Activated T-cell treated with anti-CD3 and anti-CD28 coated beads, Interleukin-2, amount 50 U/mL, for 1 hour (primary cell): ENCODE data around the gene CHMP2A.
"Not testable (repeated sequence)": the region's sequence is repeated elsewhere in the genome, so short reads cannot be mapped to it uniquely, and the experiment has no call there.

ENCODE experiments used
- DNase-seq: peaks from one replicate; pipeline ENCODE4 v3.0.0-alpha.2; 2020

Gene CHMP2A

DNA sequence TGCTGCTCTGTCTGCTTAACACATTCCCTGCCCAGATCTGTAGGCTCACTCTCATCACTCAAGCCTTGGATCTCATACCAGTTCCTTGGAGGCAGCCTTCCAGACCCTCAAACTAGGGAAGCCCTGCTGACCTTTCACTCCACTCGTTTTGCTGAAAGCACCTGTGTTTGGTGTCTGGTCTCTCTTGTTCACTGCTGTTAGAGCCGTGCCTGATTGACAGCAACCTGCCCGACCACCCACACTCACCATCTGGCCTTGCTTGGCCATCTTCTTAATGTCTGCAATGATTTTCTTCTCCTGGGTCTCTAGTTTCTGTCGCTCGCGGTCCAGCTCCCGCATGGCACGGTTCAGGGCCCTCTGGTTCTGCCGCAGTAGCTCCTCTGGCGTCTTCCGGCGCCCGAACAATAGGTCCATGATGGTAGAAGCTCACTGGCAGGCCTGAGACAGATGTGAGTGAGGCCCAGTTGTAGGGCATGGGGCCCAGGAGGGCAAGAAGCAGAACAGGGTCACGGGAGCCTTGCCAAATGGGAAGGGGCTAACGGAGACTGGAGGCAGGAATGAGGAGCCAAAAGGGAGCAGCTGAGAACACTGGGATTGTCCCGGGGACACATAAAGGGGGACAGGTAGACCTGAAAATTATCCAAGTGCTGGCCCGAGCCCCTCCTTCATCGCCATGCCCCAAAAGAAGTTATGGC is 959 bp downstream of the CHMP2A start:
- no peak for DNase-seq

- no peak for DNase-seq
These were observed 2.2 kb downstream of the CHMP2A start for GRCh38 chr19:58552655-58553054.

- no peak for DNase-seq
These were observed 3.1 kb downstream of the CHMP2A start for GRCh38 chr19:58551577-58552471.

DNA sequence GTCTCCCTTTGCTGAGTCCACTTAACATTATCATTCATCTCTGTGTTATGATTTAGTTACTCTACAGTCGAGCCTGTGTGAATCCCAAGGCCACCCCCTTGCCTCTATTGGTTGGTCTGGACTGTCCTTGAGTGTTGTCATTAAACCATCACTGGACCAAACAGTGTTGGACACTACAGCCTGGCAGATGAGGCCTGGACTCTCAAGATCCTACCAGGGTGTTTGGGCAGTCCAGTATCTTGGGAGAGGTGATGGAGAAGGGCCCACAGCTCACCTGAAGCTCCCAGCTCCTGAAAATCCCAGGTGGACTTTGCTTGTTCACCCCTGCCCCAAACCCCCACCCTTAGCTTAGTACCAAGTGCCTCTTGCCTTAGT is 3.8 kb downstream of the CHMP2A start:
- DNase-seq: no peak

- DNase-seq: no peak
These were observed 4.4 kb downstream of the CHMP2A start for GRCh38 chr19:58550362-58551122.

- DNase-seq: no peak
These were observed 5.1 kb downstream of the CHMP2A start for GRCh38 chr19:58549664-58550361.

DNA sequence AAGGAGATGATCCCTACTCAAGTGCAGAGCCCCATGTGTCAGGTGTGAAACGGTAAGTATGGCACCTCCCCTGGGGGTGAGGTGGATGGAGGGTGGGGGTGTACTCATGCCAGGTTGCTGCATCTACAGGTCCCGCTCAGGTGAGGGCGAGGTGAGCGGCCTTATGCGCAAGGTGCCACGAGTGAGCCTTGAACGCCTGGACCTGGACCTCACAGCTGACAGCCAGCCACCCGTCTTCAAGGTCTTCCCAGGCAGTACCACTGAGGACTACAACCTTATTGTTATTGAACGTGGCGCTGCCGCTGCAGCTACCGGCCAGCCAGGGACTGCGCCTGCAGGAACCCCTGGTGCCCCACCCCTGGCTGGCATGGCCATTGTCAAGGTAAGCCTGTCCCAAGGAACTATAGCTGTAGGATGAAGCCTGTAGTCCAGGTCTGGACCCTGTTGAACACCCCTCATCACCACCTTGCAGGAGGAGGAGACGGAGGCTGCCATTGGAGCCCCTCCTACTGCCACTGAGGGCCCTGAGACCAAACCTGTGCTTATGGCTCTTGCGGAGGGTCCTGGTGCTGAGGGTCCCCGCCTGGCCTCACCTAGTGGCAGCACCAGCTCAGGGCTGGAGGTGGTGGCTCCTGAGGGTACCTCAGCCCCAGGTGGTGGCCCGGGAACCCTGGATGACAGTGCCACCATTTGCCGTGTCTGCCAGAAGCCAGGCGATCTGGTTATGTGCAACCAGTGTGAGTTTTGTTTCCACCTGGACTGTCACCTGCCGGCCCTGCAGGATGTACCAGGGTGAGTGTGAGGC is 5.8 kb downstream of the CHMP2A start:
- no peak for DNase-seq

DNA sequence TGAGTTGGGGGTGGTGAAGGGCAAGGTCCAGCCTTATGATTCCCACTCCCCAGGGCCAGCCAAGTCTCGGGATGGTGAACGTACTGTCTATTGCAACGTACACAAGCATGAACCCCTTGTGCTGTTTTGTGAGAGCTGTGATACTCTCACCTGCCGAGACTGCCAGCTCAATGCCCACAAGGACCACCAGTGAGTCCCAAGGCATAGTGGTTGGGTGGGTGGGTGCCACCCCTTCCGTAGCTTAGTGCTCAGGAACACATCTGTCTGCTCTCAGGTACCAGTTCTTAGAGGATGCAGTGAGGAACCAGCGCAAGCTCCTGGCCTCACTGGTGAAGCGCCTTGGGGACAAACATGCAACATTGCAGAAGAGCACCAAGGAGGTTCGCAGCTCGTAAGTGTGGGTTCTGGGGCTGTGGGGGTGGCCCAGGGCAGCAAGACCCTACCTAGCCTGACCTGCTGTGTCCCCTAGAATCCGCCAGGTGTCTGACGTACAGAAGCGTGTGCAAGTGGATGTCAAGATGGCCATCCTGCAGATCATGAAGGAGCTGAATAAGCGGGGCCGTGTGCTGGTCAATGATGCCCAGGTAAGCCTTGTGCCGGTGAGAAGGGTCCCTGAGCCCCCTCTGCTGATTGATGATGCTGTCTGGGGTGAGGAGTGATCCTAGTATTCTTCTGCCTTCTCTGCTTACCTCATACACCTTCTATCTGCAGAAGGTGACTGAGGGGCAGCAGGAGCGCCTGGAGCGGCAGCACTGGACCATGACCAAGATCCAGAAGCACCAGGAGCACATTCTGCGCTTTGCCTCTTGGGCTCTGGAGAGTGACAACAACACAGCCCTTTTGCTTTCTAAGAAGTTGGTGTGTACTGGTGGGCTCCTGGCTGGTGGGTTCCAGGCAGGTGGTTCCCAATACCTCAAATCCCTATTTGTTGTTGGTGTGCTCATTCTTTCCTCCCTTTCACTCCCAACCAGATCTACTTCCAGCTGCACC is 7.3 kb downstream of the CHMP2A start:
- DNase-seq: no peak

DNA sequence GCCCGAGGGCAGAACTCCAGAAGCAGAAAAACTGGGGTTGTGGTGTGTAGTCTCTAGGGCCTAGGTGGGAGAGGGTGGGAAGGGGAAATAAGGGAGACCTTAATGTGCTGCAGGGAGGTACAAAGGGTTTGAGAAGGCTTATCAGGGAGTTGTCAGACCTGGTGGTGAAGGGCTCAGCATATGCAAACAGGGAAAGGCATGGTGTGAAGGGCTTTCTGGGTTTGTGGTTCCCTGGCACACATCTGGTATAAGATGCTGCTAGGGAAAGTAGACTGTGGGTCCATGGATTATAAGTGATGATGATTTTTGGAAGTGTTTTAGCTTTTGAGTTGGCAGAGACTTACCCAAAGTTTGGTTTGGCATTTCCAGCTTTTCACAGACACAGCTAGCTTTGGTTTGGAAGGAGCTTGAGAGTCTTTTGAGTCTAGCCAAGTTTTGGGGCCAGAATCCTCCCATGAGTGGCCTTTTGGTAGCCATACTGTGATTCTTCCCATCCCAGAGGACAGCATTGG is 8.8 kb downstream of the CHMP2A start:
- DNase-seq: no peak

DNA sequence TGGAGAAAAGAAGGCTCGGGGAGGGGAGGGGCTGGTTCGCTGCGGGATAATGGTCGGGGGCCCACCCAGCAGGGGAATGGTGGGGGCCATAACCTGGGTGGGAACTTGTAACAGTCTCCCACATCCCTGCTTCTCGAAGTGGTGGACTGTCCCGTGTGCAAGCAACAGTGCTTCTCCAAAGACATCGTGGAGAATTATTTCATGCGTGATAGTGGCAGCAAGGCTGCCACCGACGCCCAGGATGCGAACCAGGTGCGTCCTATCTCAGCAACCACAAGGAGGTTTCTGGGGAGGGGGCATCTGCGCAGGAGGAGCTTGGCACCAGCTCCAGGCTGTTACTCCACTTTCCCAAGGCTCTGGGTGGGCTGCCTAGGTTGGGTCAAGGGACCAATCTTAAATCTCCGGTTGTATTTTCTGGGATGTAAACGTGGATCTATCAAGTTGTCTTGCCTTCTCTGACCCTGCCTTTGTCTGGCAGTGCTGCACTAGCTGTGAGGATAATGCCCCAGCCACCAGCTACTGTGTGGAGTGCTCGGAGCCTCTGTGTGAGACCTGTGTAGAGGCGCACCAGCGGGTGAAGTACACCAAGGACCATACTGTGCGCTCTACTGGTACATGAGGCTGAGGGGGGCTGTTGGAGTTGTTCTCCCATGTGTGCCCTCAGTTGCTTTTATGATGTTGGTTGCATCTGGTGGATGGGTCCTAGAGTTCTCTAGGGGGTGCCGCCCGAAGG is 9.5 kb downstream of the CHMP2A start:
- no peak for DNase-seq

DNA sequence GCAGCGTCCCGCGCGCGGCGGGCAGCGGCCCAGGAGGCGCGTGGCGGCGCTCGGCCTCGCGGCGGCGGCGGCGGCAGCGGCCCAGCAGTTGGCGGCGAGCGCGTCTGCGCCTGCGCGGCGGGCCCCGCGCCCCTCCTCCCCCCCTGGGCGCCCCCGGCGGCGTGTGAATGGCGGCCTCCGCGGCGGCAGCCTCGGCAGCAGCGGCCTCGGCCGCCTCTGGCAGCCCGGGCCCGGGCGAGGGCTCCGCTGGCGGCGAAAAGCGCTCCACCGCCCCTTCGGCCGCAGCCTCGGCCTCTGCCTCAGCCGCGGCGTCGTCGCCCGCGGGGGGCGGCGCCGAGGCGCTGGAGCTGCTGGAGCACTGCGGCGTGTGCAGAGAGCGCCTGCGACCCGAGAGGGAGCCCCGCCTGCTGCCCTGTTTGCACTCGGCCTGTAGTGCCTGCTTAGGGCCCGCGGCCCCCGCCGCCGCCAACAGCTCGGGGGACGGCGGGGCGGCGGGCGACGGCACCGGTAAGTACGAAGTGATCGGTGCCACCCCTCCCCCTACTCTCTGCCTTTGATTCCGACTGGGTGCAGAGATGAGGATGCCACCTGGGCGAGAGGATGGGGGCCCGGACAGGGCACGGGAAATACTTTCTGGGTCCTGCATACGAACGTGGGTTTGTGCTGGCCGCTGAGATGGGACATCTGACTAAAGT is 10.2 kb downstream of the CHMP2A start:
- no peak for DNase-seq

- peak; percentile 100 for DNase-seq
These were observed 10.9 kb downstream of the CHMP2A start, which contains the start of gene TRIM28 for GRCh38 chr19:58543826-58544590. TRIM28 (plus strand) TSS chr19:58544064; CDS start chr19:58544758, 694 bp downstream.

DNA sequence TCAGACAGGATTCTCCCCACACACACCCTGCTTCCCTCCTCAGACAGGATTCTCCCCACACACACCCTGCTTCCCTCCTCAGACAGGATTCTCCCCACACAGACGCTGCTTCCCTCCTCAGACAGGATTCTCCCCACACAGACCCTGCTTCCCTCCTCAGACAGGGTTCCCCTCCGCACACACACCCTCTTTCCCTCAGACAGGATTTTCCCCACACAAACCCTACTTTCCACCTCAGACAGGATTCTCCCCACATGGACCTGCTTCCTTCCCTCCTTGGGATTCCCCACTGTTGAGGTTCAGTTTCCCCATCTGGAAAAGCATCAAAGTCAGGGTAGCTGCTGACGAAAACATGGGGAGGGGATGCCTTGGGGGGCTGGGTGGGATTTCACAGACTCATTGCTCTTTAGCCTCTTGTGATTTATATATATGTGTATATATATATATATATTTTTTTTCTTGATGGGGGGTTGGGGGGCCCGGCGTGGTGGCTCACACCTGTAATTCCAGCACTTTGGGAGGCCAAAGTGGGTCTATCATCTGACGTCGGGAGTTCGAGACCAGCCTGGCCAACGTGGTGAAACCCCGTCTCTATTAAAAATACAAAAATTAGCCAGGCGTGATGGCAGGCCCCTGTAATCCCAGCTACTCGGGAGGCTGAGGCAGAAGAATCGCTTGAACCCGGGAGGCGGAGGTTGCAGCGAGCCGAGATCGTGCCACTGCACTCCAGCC is 12.1 kb downstream of the CHMP2A start:
- not testable (repeated sequence) for DNase-seq

- not testable (repeated sequence) for DNase-seq
These were observed 15.7 kb downstream of the CHMP2A start for GRCh38 chr19:58539169-58539559.

- DNase-seq: no peak
These were observed 16.4 kb downstream of the CHMP2A start for GRCh38 chr19:58538257-58539168.
